BJ (cell line): ENCODE measurements around the gene DCP2. TPM values are rescaled to one million over a fixed set of nuclear protein-coding genes. Genes with fewer than 3 reads are reported as not detected.

Experiments used
- CTCF ChIA-PET: fragments of 350-600 bp; formaldehyde crosslinking; extraction: SDS; loops from one replicate; lab custom pipeline; 2021; ENCODE audit warnings: antibody characterized with exemption, inconsistent platforms; lab: Yijun Ruan, JAX
- POLR2A ChIA-PET: fragments of 300-600 bp; sonication (Branson Sonifier 250); formaldehyde crosslinking; extraction: SDS; loops from one replicate; lab custom pipeline; 2021; ENCODE audit warnings: antibody characterized with exemption; lab: Charles Lee
- DNase-seq: peaks from one replicate; pipeline ENCODE4 v3.0.0-alpha.2; 2011; ENCODE audit warnings: low read depth
- H3K27me3 ChIP-seq: 2 replicates; pipeline ENCODE4 v1.6.0; 2011; ENCODE audit warnings: low read length; ENCODE audit not compliant: control insufficient read depth, insufficient read depth
- H3K36me3 ChIP-seq: 2 replicates; pipeline ENCODE4 v1.5.1; 2011; ENCODE audit warnings: low read length; ENCODE audit not compliant: control insufficient read depth, insufficient read depth
- H3K4me3 ChIP-seq: 2 replicates; pipeline ENCODE4 v1.5.1; 2011; ENCODE audit warnings: low read depth, mild to moderate bottlenecking, control low read depth, low read length
- polyA plus RNA-seq: library from polyadenylated mRNA; depleted of rRNA; stranded (reverse); fragments of >200 nt; gene quantifications from 2 replicates; pipeline ENCODE4 v1.2.3, GENCODE V29; 2011
- TF ChIP-seq, protein P1 (sequence below): IDR thresholded peaks from 2 replicates; pipeline ENCODE4 v1.5.1; 2011; ENCODE audit warnings: low read depth, mild to moderate bottlenecking, control low read depth, inconsistent platforms, low read length, moderate library complexity; ENCODE audit not compliant: insufficient read depth

The DCP2 gene
- polyA plus RNA-seq, 1 experiment: 6.4 TPM

DNA sequence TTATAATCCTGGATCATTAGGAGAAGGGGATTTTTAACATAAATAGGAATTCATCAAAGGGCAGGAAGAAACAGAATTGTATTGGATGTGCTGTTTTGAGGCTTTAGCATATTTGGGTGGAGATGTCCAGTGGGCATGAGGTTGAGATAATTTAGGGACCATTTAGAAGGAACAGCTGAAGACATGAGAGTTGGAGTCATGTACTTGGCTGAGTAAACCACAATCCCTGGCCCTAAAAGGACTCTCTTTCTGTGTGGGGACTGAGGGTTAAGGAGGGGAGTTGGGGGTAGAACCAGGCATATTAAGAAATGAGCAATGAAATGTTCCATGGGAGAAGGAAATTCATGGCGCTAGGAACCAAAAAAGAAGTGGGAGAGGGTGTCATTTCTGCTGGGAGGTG lies 61.5 kb downstream of the DCP2 start:
- POLR2A ChIA-PET: no interaction called here
- TF ChIP-seq, protein P1, sequence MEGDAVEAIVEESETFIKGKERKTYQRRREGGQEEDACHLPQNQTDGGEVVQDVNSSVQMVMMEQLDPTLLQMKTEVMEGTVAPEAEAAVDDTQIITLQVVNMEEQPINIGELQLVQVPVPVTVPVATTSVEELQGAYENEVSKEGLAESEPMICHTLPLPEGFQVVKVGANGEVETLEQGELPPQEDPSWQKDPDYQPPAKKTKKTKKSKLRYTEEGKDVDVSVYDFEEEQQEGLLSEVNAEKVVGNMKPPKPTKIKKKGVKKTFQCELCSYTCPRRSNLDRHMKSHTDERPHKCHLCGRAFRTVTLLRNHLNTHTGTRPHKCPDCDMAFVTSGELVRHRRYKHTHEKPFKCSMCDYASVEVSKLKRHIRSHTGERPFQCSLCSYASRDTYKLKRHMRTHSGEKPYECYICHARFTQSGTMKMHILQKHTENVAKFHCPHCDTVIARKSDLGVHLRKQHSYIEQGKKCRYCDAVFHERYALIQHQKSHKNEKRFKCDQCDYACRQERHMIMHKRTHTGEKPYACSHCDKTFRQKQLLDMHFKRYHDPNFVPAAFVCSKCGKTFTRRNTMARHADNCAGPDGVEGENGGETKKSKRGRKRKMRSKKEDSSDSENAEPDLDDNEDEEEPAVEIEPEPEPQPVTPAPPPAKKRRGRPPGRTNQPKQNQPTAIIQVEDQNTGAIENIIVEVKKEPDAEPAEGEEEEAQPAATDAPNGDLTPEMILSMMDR: no peak
- Histone ChIP-seq H3K36me3 (no peaks in the 10 kb centered on the region), H3K27me3 (no peaks in the 10 kb centered on the region), H3K4me3 (no peak overlapping the region)
- no peak for DNase-seq
- CTCF ChIA-PET: interaction anchor here (0.6 to 0.8 kb wide), 3 partner anchors 13 to 31 kb away, joined by 3 to 4 read pairs (median 3); no protein-coding TSS in a partner anchor

DNA sequence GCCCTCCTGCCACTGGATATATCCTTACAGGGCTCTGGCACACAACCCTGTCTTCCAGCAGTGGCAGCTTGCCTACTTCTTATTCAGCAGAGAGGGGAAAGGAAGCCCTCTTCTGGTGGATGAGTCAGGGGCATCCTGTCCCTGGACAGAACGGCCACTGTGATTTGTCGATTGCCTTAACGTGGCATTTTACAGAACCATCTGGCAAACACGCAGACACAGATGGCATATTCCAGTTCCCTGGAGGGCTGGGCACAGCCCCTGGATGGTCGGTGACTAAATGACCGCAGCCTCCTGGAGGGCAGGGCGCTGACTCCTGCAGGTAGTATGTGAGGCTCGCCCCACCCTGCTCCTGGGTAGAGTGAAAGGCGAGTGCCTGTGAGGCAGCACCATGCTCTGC lies 62.1 kb downstream of the DCP2 start:
- H3K4me3 ChIP-seq: no peak overlapping the region
- ChIA-PET CTCF (interaction anchor here (0.6 to 0.8 kb wide), 3 partner anchors 14 to 32 kb away, joined by 3 to 4 read pairs (median 3); no protein-coding TSS in a partner anchor), POLR2A (no interaction called here)
- DNase-seq: no peak
- no peaks in the 10 kb centered on the region for H3K27me3 ChIP-seq
- H3K36me3 ChIP-seq: no peaks in the 10 kb centered on the region
- TF ChIP-seq, protein P1: no peak

DNA sequence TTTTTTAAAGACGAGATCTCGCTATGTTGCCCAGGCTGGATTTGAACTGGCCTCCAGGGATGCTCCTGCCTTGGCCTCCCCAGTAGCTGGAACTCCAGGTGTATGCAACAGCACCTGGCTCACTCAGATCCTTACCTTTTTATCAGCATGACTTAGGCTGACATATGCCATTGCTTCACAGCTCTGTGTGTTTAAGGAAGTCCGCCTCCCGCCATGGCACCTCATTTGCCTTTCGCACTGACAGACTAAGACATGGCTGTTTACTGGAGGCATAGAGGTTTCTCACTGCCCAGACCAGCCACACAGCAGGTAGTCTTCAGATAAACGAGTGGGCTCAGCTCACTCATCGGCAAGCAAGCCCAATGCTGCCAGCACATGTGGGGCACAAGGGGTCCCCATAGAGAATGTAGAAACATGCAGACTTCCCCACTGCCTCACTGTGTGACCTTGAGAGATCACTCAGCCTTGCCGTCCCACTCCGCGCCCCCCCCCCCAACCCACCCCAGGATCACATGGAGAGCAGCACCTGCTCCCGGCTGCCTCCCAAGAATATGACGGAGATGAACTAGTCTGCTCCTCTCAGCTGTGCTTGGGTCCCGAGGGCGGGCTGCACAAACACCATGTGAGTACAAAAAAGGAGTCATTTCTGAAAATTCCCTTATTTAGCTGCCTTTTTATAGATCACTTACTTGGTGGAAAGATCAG lies 62.8 kb downstream of the DCP2 start:
- H3K36me3 ChIP-seq: no peaks in the 10 kb centered on the region
- DNase-seq: no peak
- no peaks in the 10 kb centered on the region for H3K27me3 ChIP-seq
- H3K4me3 ChIP-seq: no peak overlapping the region
- TF ChIP-seq, protein P1: no peak
- ChIA-PET CTCF (interaction anchor here (0.8 kb wide), 1 partner anchor 18 kb away, joined by 3 read pairs; no protein-coding TSS in a partner anchor), POLR2A (no interaction called here)

DNA sequence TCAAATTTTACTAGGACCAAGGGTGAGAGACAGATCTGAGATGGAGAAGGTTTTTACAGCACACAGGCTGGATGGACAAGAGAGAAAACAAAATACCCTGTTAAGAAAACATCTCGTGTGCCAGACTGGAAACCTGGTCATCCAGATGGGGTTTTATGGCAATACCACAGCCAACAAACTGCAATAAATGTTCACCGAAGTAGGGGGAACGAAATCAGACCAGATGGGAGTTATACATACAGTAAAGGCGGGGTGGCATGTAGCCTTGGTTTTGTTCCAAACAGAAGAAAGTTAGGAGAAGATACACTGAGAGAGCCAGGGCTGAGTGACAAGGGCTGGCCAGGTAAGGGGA lies 63.3 kb downstream of the DCP2 start:
- DNase-seq: no peak
- POLR2A ChIA-PET: no interaction called here
- TF ChIP-seq, protein P1: no peak
- Histone ChIP-seq H3K36me3 (no peaks in the 10 kb centered on the region), H3K4me3 (no peak overlapping the region), H3K27me3 (no peaks in the 10 kb centered on the region)
- CTCF ChIA-PET: interaction anchor here (1.2 kb wide), 1 partner anchor 13 kb away, joined by 5 read pairs; no protein-coding TSS in a partner anchor

DNA sequence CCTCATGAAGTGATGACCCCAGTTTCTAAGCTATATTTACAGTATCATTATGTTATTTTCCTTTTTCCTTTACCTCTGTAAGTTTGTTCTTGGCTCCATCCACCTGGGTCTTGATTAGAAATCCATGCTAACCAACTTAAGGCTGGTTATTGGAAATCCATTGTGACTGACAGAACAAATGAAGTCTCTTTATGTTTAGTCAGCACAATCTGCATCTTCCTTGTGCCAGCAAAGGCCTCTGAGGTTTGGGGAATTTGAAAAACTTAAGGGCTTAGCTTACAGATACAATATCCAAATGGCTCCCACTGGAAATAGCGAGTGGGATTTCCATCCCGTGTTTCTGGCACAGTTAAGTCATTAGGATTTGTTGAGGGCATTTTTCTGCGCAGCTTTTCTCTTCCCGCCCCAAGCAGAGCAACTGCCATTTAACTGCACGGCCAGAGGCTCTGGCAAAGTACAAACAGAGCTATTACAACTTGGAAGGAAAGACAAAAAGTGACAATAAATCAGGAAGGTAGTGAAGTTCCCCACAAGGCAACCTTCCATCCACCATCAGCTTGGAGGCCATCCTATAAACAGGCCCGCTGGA lies 64.2 kb downstream of the DCP2 start:
- Histone ChIP-seq H3K4me3 (no peak overlapping the region), H3K27me3 (no peaks in the 10 kb centered on the region), H3K36me3 (no peaks in the 10 kb centered on the region)
- ChIA-PET POLR2A (no interaction called here), CTCF (interaction anchor here (1.2 kb wide), 1 partner anchor 14 kb away, joined by 5 read pairs; no protein-coding TSS in a partner anchor)
- DNase-seq: no peak
- TF ChIP-seq, protein P1: no peak
